HCT116 (cell line): ENCODE measurements around the gene PRLHR. TPM values are rescaled to one million over a fixed set of nuclear protein-coding genes. Genes with fewer than 3 reads are reported as not detected.

Experiments used
- ATAC-seq: fragments of 200-7000 bp; cut with Tn5 transposase; 2 replicates; pipeline ENCODE4 v1.9.1; 2020; ENCODE audit warnings: mild to moderate bottlenecking, moderate library complexity
- BruUV-seq: library from RNA; stranded (reverse); fragments of 400-500 nt; replicated peaks from 2 replicates; lab custom pipeline; 2021; lab: Mats Ljungman, UMichigan
- CTCF ChIA-PET: fragments of 300-600 bp; sonication (Branson Sonifier 250); formaldehyde crosslinking; loops from one replicate; lab custom pipeline; 2021; ENCODE audit warnings: antibody characterized with exemption; lab: Charles Lee
- POLR2A ChIA-PET: fragments of 300-600, 350-600 bp; sonication (Branson Sonifier 250); formaldehyde crosslinking; loops from one replicate; lab custom pipeline; 2021; ENCODE audit warnings: antibody characterized with exemption; lab: Charles Lee
- RAD21 ChIA-PET, 2 experiments: fragments of 300-600 bp; sonication (Branson Sonifier 250); formaldehyde crosslinking; loops; one replicate each; lab custom pipeline; 2023; ENCODE audit warnings: low total read pairs in 2 of 2; ENCODE audit not compliant: uncharacterized antibody in 2 of 2, unreplicated experiment in 2 of 2, low non-redundant PET in 1 of 2; lab: Charles Lee
- DNase-seq: peaks from one replicate; pipeline ENCODE4 v3.0.0-alpha.2; 2010; ENCODE audit warnings: low read depth, low spot score
- H2AFZ ChIP-seq: fragments of 200-600 bp; shearing (Covaris generic), sonication (generic); 2 replicates; pipeline ENCODE4 v1.6.1; 2017; ENCODE audit warnings: low read depth, mixed run types, mixed read lengths, antibody characterized with exemption, low read length; ENCODE audit not compliant: poor library complexity, severe bottlenecking
- H3K27ac ChIP-seq: 2 replicates; pipeline ENCODE4 v1.5.1; 2012; ENCODE audit warnings: low read depth, low read length
- H3K27me3 ChIP-seq: fragments of 200-600 bp; sonication (generic); 2 replicates; pipeline ENCODE4 v1.6.1; 2016; ENCODE audit warnings: mixed run types, low read length, mixed read lengths; ENCODE audit not compliant: insufficient read depth
- H3K36me3 ChIP-seq, 2 experiments: fragments of 200-500 bp in 1 of 2; fragments of 200-600 bp in 1 of 2; sonication (Bioruptor generic) in 1 of 2; sonication (generic) in 1 of 2; 2 replicates each; pipeline versions ENCODE4 v1.5.1 to v1.6.1; 2014 to 2016; ENCODE audit warnings: low read length in 2 of 2, inconsistent platforms in 1 of 2, mixed read lengths in 1 of 2, mixed run types in 1 of 2; ENCODE audit not compliant: insufficient read depth in 2 of 2, control insufficient read depth in 1 of 2
- H3K4me1 ChIP-seq, 2 experiments: fragments of 200-600 bp in 1 of 2; sonication (generic) in 1 of 2; 2 replicates each; pipeline versions ENCODE4 v1.5.1 to v1.6.1; 2012 to 2017; ENCODE audit warnings: low read length in 2 of 2, inconsistent platforms in 1 of 2, mild to moderate bottlenecking in 1 of 2, mixed read lengths in 1 of 2, mixed run types in 1 of 2, moderate library complexity in 1 of 2; ENCODE audit not compliant: insufficient read depth in 2 of 2, control insufficient read depth in 1 of 2
- H3K4me2 ChIP-seq: fragments of 200-600 bp; sonication (generic); 2 replicates; pipeline ENCODE4 v1.6.1; 2017; ENCODE audit warnings: mixed run types, low read length, mixed read lengths
- H3K4me3 ChIP-seq, 2 experiments: fragments of 200-600 bp in 1 of 2; sonication (generic) in 1 of 2; replicated peaks in 1 of 2; 2 replicates each; pipeline ENCODE4 v1.5.1; 2011 to 2016; ENCODE audit warnings: low read length in 2 of 2, control low read depth in 1 of 2, low read depth in 1 of 2, mild to moderate bottlenecking in 1 of 2, mixed read lengths in 1 of 2, mixed run types in 1 of 2
- H3K79me2 ChIP-seq: fragments of 200-600 bp; sonication (generic); 2 replicates; pipeline ENCODE4 v1.6.1; 2017; ENCODE audit warnings: mild to moderate bottlenecking, mixed run types, low read length, moderate library complexity, mixed read lengths; ENCODE audit not compliant: insufficient read depth
- H3K9ac ChIP-seq: fragments of 200-600 bp; sonication (generic); 2 replicates; pipeline ENCODE4 v1.6.1; 2016; ENCODE audit warnings: low read length, mixed read lengths
- H3K9me2 ChIP-seq: fragments of 200-600 bp; sonication (generic), shearing (Covaris generic); 2 replicates; pipeline ENCODE4 v1.6.1; 2017; ENCODE audit warnings: mixed run types, mild to moderate bottlenecking, moderate library complexity; ENCODE audit not compliant: insufficient read depth
- H3K9me3 ChIP-seq, 2 experiments: fragments of 200-500 bp in 1 of 2; fragments of 200-600 bp in 1 of 2; sonication (Bioruptor generic) in 1 of 2; sonication (generic) in 1 of 2; 2 replicates each; pipeline ENCODE4 v1.6.1; 2014 to 2017; ENCODE audit warnings: low read length in 2 of 2, mixed read lengths in 2 of 2, inconsistent platforms in 1 of 2, low read depth in 1 of 2, mild to moderate bottlenecking in 1 of 2, mixed run types in 1 of 2, moderate library complexity in 1 of 2; ENCODE audit not compliant: control insufficient read depth in 1 of 2, insufficient read depth in 1 of 2
- H4K20me1 ChIP-seq: fragments of 200-600 bp; sonication (generic), shearing (Covaris generic); 2 replicates; pipeline ENCODE4 v1.6.1; 2017; ENCODE audit warnings: mixed run types, mild to moderate bottlenecking, moderate library complexity; ENCODE audit not compliant: insufficient read depth
- ELF1 ChIP-seq: IDR thresholded peaks from 2 replicates; pipeline ENCODE4 v1.6.1; 2012; ENCODE audit warnings: low read depth, borderline replicate concordance
- EZH2phosphoT487 ChIP-seq: fragments of 200-600 bp; IDR thresholded peaks from 2 replicates; pipeline ENCODE4 v1.6.1; 2018; ENCODE audit warnings: antibody characterized with exemption, borderline replicate concordance
- FOSL1 ChIP-seq: IDR thresholded peaks from 2 replicates; pipeline ENCODE4 v1.6.1; 2012; ENCODE audit warnings: low read depth
- JUND ChIP-seq: IDR thresholded peaks from 2 replicates; pipeline ENCODE4 v1.6.1; 2012
- POLR2A ChIP-seq: IDR thresholded peaks from 2 replicates; pipeline ENCODE4 v1.7.0; 2011; ENCODE audit warnings: borderline replicate concordance; ENCODE audit not compliant: insufficient read depth, insufficient read length; ENCODE audit errors: extremely low read depth
- POLR2AphosphoS5 ChIP-seq: IDR thresholded peaks from 2 replicates; pipeline ENCODE4 v1.6.1; 2011; ENCODE audit warnings: mild to moderate bottlenecking, low read depth, low read length, moderate library complexity
- RAD21 ChIP-seq: IDR thresholded peaks from 2 replicates; pipeline ENCODE4 v1.6.1; 2012; ENCODE audit warnings: low read depth, mild to moderate bottlenecking
- REST ChIP-seq: IDR thresholded peaks from 2 replicates; pipeline ENCODE4 v1.6.1; 2012; ENCODE audit warnings: low read depth
- SIN3A ChIP-seq: IDR thresholded peaks from 2 replicates; pipeline ENCODE4 v1.6.1; 2012; ENCODE audit warnings: low read depth
- SRF ChIP-seq: IDR thresholded peaks from 2 replicates; pipeline ENCODE4 v1.6.1; 2012; ENCODE audit warnings: low read depth
- TCF7L2 ChIP-seq: IDR thresholded peaks from 2 replicates; pipeline ENCODE4 v1.7.0; 2011; ENCODE audit warnings: borderline replicate concordance, inconsistent platforms; ENCODE audit not compliant: insufficient read depth, insufficient read length; ENCODE audit errors: extremely low read depth
- YY1 ChIP-seq: IDR thresholded peaks from 2 replicates; pipeline ENCODE4 v1.6.1; 2011; ENCODE audit warnings: low read length, low read depth, moderate library complexity, mild to moderate bottlenecking; ENCODE audit not compliant: insufficient replicate concordance; ENCODE audit errors: extremely low read depth
- ZFX ChIP-seq: fragments of 450-650 bp; IDR thresholded peaks from 2 replicates; pipeline ENCODE4 v1.6.1; 2017
- ZNF274 ChIP-seq: fragments of 200-500 bp; sonication (Bioruptor generic); IDR thresholded peaks from 2 replicates; pipeline ENCODE4 v1.6.1; 2014; ENCODE audit warnings: mild to moderate bottlenecking, low read depth, low read length, inconsistent platforms
- intact Hi-C: fragments of 100-400 bp; cut with micrococcal nuclease; formaldehyde crosslinking; loops from 2 replicates; pipeline ENCODE4 v1.10.0; 2022
- total RNA-seq: library from RNA; stranded (reverse); gene quantifications from one replicate; pipeline ENCODE4 v1.2.1, GENCODE V29; 2021; ENCODE audit not compliant: unreplicated experiment
- TF ChIP-seq, protein P1 (sequence below): IDR thresholded peaks from 2 replicates; pipeline ENCODE4 v1.6.1; 2012
- TF ChIP-seq, protein P2 (sequence below), 3 experiments: fragments of 200-600 bp in 1 of 3; sonication (generic) in 1 of 3; IDR thresholded peaks in 2 of 3; conservative IDR thresholded peaks in 1 of 3; 2 replicates each; pipeline ENCODE4 v1.5.1; 2012 to 2017; ENCODE audit warnings: low read depth in 2 of 3, low read length in 2 of 3, antibody characterized with exemption in 1 of 3, borderline replicate concordance in 1 of 3, control low read depth in 1 of 3, mild to moderate bottlenecking in 1 of 3, mixed read lengths in 1 of 3, mixed run types in 1 of 3, moderate library complexity in 1 of 3; ENCODE audit not compliant: insufficient read depth in 1 of 3

Gene PRLHR
- total RNA-seq, 1 experiment from 2014 or later: not detected

DNA sequence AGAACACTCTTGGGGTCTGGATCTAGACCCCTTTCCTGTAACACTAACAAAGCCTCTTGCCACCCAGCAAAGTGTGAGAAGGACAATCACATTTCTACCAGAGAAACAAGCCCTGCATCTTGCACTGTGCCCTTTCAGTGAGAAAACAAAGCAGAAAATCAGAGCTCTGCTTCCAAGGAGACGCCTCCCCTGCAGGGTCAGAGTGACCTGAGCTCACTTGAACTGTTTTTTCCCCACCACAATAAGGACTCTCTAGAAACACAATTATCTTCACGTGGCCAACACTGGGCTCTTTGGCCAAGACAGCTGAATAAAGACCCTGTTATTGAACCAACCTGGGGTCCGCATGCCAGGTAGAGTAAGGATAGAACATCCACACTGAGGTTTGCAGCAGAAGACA is 30.1 kb upstream of the PRLHR start:
- ChIA-PET POLR2A (no interaction called here), RAD21 (no interaction called here), CTCF (interaction anchor here (1.6 to 3.8 kb wide), 2 partner anchors 10 to 57 kb away, joined by 4 to 13 read pairs; no protein-coding TSS in a partner anchor)
- no TSS peak for BruUV-seq
- ATAC-seq (no peak), DNase-seq (no peak)
- H3K36me3 ChIP-seq: no peaks in the 10 kb centered on the region
- H3K4me1 ChIP-seq: no peaks in the 10 kb centered on the region
- H3K27me3 ChIP-seq: peaks cover 54% of the 10 kb centered on the region
- no peak overlapping the region for H2AFZ ChIP-seq
- no peak overlapping the region for H3K9ac ChIP-seq
- no peaks in the 10 kb centered on the region for H4K20me1 ChIP-seq
- no peak overlapping the region for H3K4me2 ChIP-seq
- H3K4me3 ChIP-seq: no peak overlapping the region
- H3K9me2 ChIP-seq: no peaks in the 10 kb centered on the region
- no peak for TF ChIP-seq REST
- TF ChIP-seq ZNF274: no peak
- no peak for TF ChIP-seq JUND
- TF ChIP-seq FOSL1: no peak
- TF ChIP-seq EZH2phosphoT487: no peak
- no peak for TF ChIP-seq SIN3A
- no peak for TF ChIP-seq ZFX
- TF ChIP-seq POLR2A: no peak
- TF ChIP-seq, protein P1, sequence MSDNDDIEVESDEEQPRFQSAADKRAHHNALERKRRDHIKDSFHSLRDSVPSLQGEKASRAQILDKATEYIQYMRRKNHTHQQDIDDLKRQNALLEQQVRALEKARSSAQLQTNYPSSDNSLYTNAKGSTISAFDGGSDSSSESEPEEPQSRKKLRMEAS: no peak
- TF ChIP-seq ELF1: no peak
- TF ChIP-seq, protein P2, sequence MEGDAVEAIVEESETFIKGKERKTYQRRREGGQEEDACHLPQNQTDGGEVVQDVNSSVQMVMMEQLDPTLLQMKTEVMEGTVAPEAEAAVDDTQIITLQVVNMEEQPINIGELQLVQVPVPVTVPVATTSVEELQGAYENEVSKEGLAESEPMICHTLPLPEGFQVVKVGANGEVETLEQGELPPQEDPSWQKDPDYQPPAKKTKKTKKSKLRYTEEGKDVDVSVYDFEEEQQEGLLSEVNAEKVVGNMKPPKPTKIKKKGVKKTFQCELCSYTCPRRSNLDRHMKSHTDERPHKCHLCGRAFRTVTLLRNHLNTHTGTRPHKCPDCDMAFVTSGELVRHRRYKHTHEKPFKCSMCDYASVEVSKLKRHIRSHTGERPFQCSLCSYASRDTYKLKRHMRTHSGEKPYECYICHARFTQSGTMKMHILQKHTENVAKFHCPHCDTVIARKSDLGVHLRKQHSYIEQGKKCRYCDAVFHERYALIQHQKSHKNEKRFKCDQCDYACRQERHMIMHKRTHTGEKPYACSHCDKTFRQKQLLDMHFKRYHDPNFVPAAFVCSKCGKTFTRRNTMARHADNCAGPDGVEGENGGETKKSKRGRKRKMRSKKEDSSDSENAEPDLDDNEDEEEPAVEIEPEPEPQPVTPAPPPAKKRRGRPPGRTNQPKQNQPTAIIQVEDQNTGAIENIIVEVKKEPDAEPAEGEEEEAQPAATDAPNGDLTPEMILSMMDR (IDR thresholded peaks at IDR 0.05 in 2 of 3, conservative IDR thresholded peaks at IDR 0.05 in 1 of 3; ENCODE audit: borderline replicate concordance in 1 of 3, insufficient read depth in 1 of 3, low read depth in 2 of 3, low read length in 2 of 3): no peak
- no peak for TF ChIP-seq YY1
- no peak for TF ChIP-seq SRF
- no peak for TF ChIP-seq TCF7L2
- TF ChIP-seq POLR2AphosphoS5: no peak
- TF ChIP-seq RAD21: no peak
- TF ChIP-seq, all 23 proteins: peak for 0
- Histone ChIP-seq H3K9me3 (no peaks in the 10 kb centered on the region), H3K27ac (no peak overlapping the region), H3K79me2 (no peaks in the 10 kb centered on the region)
- intact Hi-C loops: no loop called here
